ENCODE data around the gene PARD3.

PARD3 gene

GRCh38 chr10:34111179-34111578, 703.9 kb downstream of the PARD3 start:
- H3K27ac ChIP-seq: no peak overlapping the region
- H3K4me2 ChIP-seq: no peak overlapping the region
- H3K4me3 ChIP-seq (IDR thresholded peaks at IDR 0.05; ENCODE audit: insufficient read depth, low read depth, low read length): no peak overlapping the region
- no peaks in the 10 kb centered on the region for H3K79me2 ChIP-seq (ENCODE audit: insufficient read depth, low read depth)
- no peaks in the 10 kb centered on the region for H3K27me3 ChIP-seq (ENCODE audit: insufficient read depth, low read depth)
- no peak overlapping the region for H3K9ac ChIP-seq
- H2AFZ ChIP-seq (ENCODE audit: low read depth): no peak overlapping the region
- no peaks in the 10 kb centered on the region for H3K36me3 ChIP-seq (ENCODE audit: insufficient read depth)
- TF ChIP-seq, protein P1, sequence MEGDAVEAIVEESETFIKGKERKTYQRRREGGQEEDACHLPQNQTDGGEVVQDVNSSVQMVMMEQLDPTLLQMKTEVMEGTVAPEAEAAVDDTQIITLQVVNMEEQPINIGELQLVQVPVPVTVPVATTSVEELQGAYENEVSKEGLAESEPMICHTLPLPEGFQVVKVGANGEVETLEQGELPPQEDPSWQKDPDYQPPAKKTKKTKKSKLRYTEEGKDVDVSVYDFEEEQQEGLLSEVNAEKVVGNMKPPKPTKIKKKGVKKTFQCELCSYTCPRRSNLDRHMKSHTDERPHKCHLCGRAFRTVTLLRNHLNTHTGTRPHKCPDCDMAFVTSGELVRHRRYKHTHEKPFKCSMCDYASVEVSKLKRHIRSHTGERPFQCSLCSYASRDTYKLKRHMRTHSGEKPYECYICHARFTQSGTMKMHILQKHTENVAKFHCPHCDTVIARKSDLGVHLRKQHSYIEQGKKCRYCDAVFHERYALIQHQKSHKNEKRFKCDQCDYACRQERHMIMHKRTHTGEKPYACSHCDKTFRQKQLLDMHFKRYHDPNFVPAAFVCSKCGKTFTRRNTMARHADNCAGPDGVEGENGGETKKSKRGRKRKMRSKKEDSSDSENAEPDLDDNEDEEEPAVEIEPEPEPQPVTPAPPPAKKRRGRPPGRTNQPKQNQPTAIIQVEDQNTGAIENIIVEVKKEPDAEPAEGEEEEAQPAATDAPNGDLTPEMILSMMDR (conservative IDR thresholded peaks at IDR 0.05; ENCODE audit: low read depth, low read length): no peak
- no peaks in the 10 kb centered on the region for H3K4me1 ChIP-seq (ENCODE audit: low read depth, poor library complexity, severe bottlenecking)
- no peaks in the 10 kb centered on the region for H4K20me1 ChIP-seq (ENCODE audit: insufficient read depth)

DNA sequence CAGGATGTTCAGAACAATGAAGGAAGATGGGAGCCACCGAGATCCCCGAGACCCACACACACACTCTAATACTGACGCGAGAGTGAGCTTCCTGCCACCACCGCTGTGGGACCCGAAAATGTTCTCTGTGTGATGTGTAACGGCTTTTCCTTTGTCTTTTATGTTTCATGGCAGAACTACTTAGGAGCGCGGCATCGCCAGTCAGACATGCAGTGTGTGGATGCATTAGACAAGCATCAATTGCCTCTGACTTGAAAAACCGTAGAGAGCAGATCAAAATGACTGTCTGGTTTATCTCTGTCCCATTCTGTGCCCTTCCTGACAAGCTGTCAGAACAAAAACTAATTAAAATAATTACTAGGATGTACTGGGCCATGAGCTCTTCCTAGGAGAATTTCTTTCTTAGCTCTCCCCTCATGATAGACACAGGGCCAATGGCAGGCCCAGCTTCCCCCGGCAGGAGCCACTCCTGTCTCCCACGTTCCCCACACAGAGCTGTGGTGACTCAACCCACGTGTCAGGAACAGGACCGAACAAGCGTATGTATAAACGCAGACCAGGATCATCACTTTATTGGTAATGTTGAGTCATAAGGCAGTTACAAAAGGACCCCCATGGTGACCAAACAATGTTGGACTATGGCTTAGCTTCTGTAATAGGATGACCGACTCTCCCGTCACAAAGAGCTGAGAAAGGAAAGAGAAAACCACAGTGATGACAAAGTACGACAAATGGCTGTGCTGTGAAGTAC, 705.0 kb downstream of the PARD3 start:
- Histone ChIP-seq H3K36me3 (ENCODE audit: insufficient read depth) (no peaks in the 10 kb centered on the region), H3K4me3 (IDR thresholded peaks at IDR 0.05; ENCODE audit: insufficient read depth, low read depth, low read length) (no peak overlapping the region), H2AFZ (ENCODE audit: low read depth) (no peak overlapping the region), H3K4me2 (no peak overlapping the region), H3K4me1 (ENCODE audit: low read depth, poor library complexity, severe bottlenecking) (no peaks in the 10 kb centered on the region), H3K79me2 (ENCODE audit: insufficient read depth, low read depth) (no peaks in the 10 kb centered on the region), H4K20me1 (ENCODE audit: insufficient read depth) (no peaks in the 10 kb centered on the region), H3K27me3 (ENCODE audit: insufficient read depth, low read depth) (no peaks in the 10 kb centered on the region), H3K9ac (no peak overlapping the region), H3K27ac (no peak overlapping the region)
- TF ChIP-seq, protein P1 (conservative IDR thresholded peaks at IDR 0.05; ENCODE audit: low read depth, low read length): no peak

- Histone ChIP-seq H3K27ac (no peak overlapping the region), H3K9ac (no peak overlapping the region), H3K36me3 (ENCODE audit: insufficient read depth) (no peaks in the 10 kb centered on the region), H3K4me2 (no peak overlapping the region), H3K4me1 (ENCODE audit: low read depth, poor library complexity, severe bottlenecking) (no peaks in the 10 kb centered on the region), H3K27me3 (ENCODE audit: insufficient read depth, low read depth) (no peaks in the 10 kb centered on the region), H3K79me2 (ENCODE audit: insufficient read depth, low read depth) (no peaks in the 10 kb centered on the region), H2AFZ (ENCODE audit: low read depth) (no peak overlapping the region), H3K4me3 (IDR thresholded peaks at IDR 0.05; ENCODE audit: insufficient read depth, low read depth, low read length) (no peak overlapping the region), H4K20me1 (ENCODE audit: insufficient read depth) (no peaks in the 10 kb centered on the region)
- TF ChIP-seq, protein P1 (conservative IDR thresholded peaks at IDR 0.05; ENCODE audit: low read depth, low read length): no peak
Observed at GRCh38 chr10:34109495-34109894, 705.6 kb downstream of the PARD3 start.

GRCh38 chr10:34107626-34108516, 707.2 kb downstream of the PARD3 start:
- no peak overlapping the region for H3K4me2 ChIP-seq
- no peak overlapping the region for H3K27ac ChIP-seq
- H3K4me3 ChIP-seq (IDR thresholded peaks at IDR 0.05; ENCODE audit: insufficient read depth, low read depth, low read length): no peak overlapping the region
- H3K4me1 ChIP-seq (ENCODE audit: low read depth, poor library complexity, severe bottlenecking): no peaks in the 10 kb centered on the region
- H3K36me3 ChIP-seq (ENCODE audit: insufficient read depth): no peaks in the 10 kb centered on the region
- H2AFZ ChIP-seq (ENCODE audit: low read depth): no peak overlapping the region
- no peaks in the 10 kb centered on the region for H4K20me1 ChIP-seq (ENCODE audit: insufficient read depth)
- no peaks in the 10 kb centered on the region for H3K27me3 ChIP-seq (ENCODE audit: insufficient read depth, low read depth)
- no peaks in the 10 kb centered on the region for H3K79me2 ChIP-seq (ENCODE audit: insufficient read depth, low read depth)
- no peak overlapping the region for H3K9ac ChIP-seq
- TF ChIP-seq, protein P1 (conservative IDR thresholded peaks at IDR 0.05; ENCODE audit: low read depth, low read length): no peak

All from KMS-11 (cell line).